SK-N-SH (cell line): Measurements from ENCODE around the gene STAG3. TPM values are rescaled to one million over a fixed set of nuclear protein-coding genes. Genes with fewer than 3 reads are reported as not detected.

ENCODE experiments used
- CTCF ChIA-PET: fragments of 300-600, 350-600 bp; formaldehyde crosslinking; extraction: SDS; loops from one replicate; lab custom pipeline; 2021; lab: Yijun Ruan, JAX
- POLR2A ChIA-PET: fragments of 350-600 bp; sonication (Branson Sonifier 250); formaldehyde crosslinking; extraction: SDS; loops from one replicate; lab custom pipeline; 2020; ENCODE audit warnings: antibody characterized with exemption, inconsistent platforms; lab: Yijun Ruan, JAX
- DNase-seq: peaks from one replicate; pipeline ENCODE4 v3.0.0; 2012
- H2AFZ ChIP-seq: fragments of 200-600 bp; sonication (generic); 2 replicates; pipeline ENCODE4 v1.8.1; 2016; ENCODE audit warnings: antibody characterized with exemption, mild to moderate bottlenecking, low read depth
- H3F3A ChIP-seq: fragments of 200-600 bp; sonication (generic); replicated peaks from 2 replicates; pipeline ENCODE3; 2016; ENCODE audit warnings: antibody characterized with exemption, mild to moderate bottlenecking; ENCODE audit not compliant: insufficient read depth
- H3K27ac ChIP-seq, 2 experiments: fragments of 200-500 bp in 1 of 2; fragments of 200-600 bp in 1 of 2; sonication (Bioruptor generic) in 1 of 2; sonication (generic), shearing (Covaris generic) in 1 of 2; 2 replicates each; pipeline versions ENCODE4 v1.5.1 to v1.6.1; 2014 to 2016; ENCODE audit warnings: low read depth in 2 of 2, inconsistent platforms in 1 of 2, low read length in 1 of 2, mild to moderate bottlenecking in 1 of 2, mixed read lengths in 1 of 2
- H3K27me3 ChIP-seq: fragments of 200-600 bp; sonication (generic), shearing (Covaris generic); 2 replicates; pipeline ENCODE4 v1.6.1; 2016; ENCODE audit warnings: mixed run types; ENCODE audit not compliant: insufficient read depth
- H3K36me3 ChIP-seq, 2 experiments: fragments of 200-500 bp in 1 of 2; fragments of 200-600 bp in 1 of 2; sonication (Bioruptor generic) in 1 of 2; sonication (generic) in 1 of 2; replicated peaks in 1 of 2; 2 replicates each; pipeline versions ENCODE3 to v1.5.1; 2014 to 2016; ENCODE audit warnings: low read length in 1 of 2, mild to moderate bottlenecking in 1 of 2; ENCODE audit not compliant: insufficient read depth in 2 of 2, control insufficient read depth in 1 of 2
- H3K4me1 ChIP-seq, 2 experiments: fragments of 200-500 bp in 1 of 2; fragments of 200-600 bp in 1 of 2; sonication (Bioruptor generic) in 1 of 2; sonication (generic), shearing (Covaris generic) in 1 of 2; 2 replicates each; pipeline versions ENCODE4 v1.5.1 to v1.6.1; 2014 to 2016; ENCODE audit warnings: low read depth in 1 of 2, low read length in 1 of 2, mixed run types in 1 of 2; ENCODE audit not compliant: insufficient read depth in 2 of 2, control insufficient read depth in 1 of 2
- H3K4me2 ChIP-seq: fragments of 200-600 bp; sonication (generic), shearing (Covaris generic); 2 replicates; pipeline ENCODE4 v1.6.1; 2017; ENCODE audit warnings: mixed run types
- H3K4me3 ChIP-seq, 2 experiments: fragments of 200-500 bp in 1 of 2; fragments of 200-600 bp in 1 of 2; sonication (Bioruptor generic) in 1 of 2; sonication (generic), shearing (Covaris generic) in 1 of 2; 2 replicates each; pipeline versions ENCODE4 v1.5.1 to v1.8.1; 2014 to 2016; ENCODE audit warnings: low read depth in 2 of 2, inconsistent platforms in 1 of 2, low read length in 1 of 2, mild to moderate bottlenecking in 1 of 2, mixed read lengths in 1 of 2, moderate library complexity in 1 of 2
- H3K79me2 ChIP-seq: fragments of 200-600 bp; sonication (generic); 2 replicates; pipeline ENCODE4 v1.8.1; 2017; ENCODE audit warnings: mild to moderate bottlenecking; ENCODE audit not compliant: insufficient read depth
- H3K9ac ChIP-seq: fragments of 200-600 bp; sonication (generic); 2 replicates; pipeline ENCODE4 v1.6.1; 2017; ENCODE audit warnings: mixed run types
- H3K9me2 ChIP-seq: fragments of 200-600 bp; sonication (generic); 2 replicates; pipeline ENCODE4 v1.6.1; 2017; ENCODE audit warnings: mixed run types
- H3K9me3 ChIP-seq: fragments of 200-600 bp; sonication (generic); 2 replicates; pipeline ENCODE4 v1.6.1; 2017; ENCODE audit warnings: mixed run types, mild to moderate bottlenecking, moderate library complexity
- H4K20me1 ChIP-seq: fragments of 200-600 bp; sonication (generic); 2 replicates; pipeline ENCODE4 v1.6.1; 2017; ENCODE audit warnings: mild to moderate bottlenecking, mixed run types; ENCODE audit not compliant: insufficient read depth
- EP300 ChIP-seq, 2 experiments: IDR thresholded peaks; 2 replicates each; pipeline versions ENCODE4 v1.4.0 to v1.6.1; 2012; ENCODE audit warnings: borderline replicate concordance in 1 of 2, low read depth in 1 of 2, low read length in 1 of 2
- GABPA ChIP-seq: IDR thresholded peaks from 2 replicates; pipeline ENCODE4 v1.4.0; 2012; ENCODE audit warnings: low read depth, mild to moderate bottlenecking
- GATA2 ChIP-seq: sonication (generic); formaldehyde crosslinking; IDR thresholded peaks from 2 replicates; pipeline ENCODE4 v1.5.0; 2020; ENCODE audit warnings: mild to moderate bottlenecking, missing genetic modification reagents
- JUND ChIP-seq: IDR thresholded peaks from 2 replicates; pipeline ENCODE4 v1.4.0; 2012
- MAX ChIP-seq: IDR thresholded peaks from 2 replicates; pipeline ENCODE4 v1.4.0; 2012; ENCODE audit warnings: low read depth
- MEF2A ChIP-seq: IDR thresholded peaks from 2 replicates; pipeline ENCODE4 v1.4.0; 2012; ENCODE audit warnings: low read depth, borderline replicate concordance
- NFIC ChIP-seq: IDR thresholded peaks from 2 replicates; pipeline ENCODE4 v1.4.0; 2012; ENCODE audit warnings: borderline replicate concordance
- NRF1 ChIP-seq: IDR thresholded peaks from 2 replicates; pipeline ENCODE4 v1.6.1; 2012; ENCODE audit warnings: low read depth, mild to moderate bottlenecking, low read length
- POLR2AphosphoS5 ChIP-seq: IDR thresholded peaks from 2 replicates; pipeline ENCODE4 v1.6.1; 2012; ENCODE audit warnings: low read depth, low read length
- RAD21 ChIP-seq: IDR thresholded peaks from 2 replicates; pipeline ENCODE4 v1.6.1; 2012; ENCODE audit warnings: mild to moderate bottlenecking, low read length
- RCOR1 ChIP-seq: fragments of 150-350 bp; IDR thresholded peaks from 2 replicates; pipeline ENCODE4 v1.6.1; 2017; ENCODE audit warnings: antibody characterized with exemption, low read length
- RFX5 ChIP-seq: IDR thresholded peaks from 2 replicates; pipeline ENCODE4 v1.6.1; 2012; ENCODE audit warnings: mild to moderate bottlenecking, improper control_type of control experiment, low read length
- SIN3A ChIP-seq: IDR thresholded peaks from 2 replicates; pipeline ENCODE4 v1.6.1; 2012; ENCODE audit warnings: low read depth, mild to moderate bottlenecking, low read length, moderate library complexity, borderline replicate concordance
- TEAD4 ChIP-seq: IDR thresholded peaks from 2 replicates; pipeline ENCODE4 v1.4.0; 2012; ENCODE audit warnings: mild to moderate bottlenecking, borderline replicate concordance; ENCODE audit not compliant: insufficient read depth
- USF1 ChIP-seq: IDR thresholded peaks from 2 replicates; pipeline ENCODE4 v1.4.0; 2012; ENCODE audit warnings: low read depth, borderline replicate concordance
- ZBTB33 ChIP-seq: IDR thresholded peaks from 2 replicates; pipeline ENCODE4 v1.4.0; 2012; ENCODE audit warnings: low read depth, borderline replicate concordance
- WGBS: methylation state at CpG from one replicate; pipeline ENCODE4 v1.1.6; 2017; ENCODE audit warnings: low lambda C conversion rate; 5-methylcytosine and 5-hydroxymethylcytosine counted together
- polyA plus RNA-seq, 3 experiments: library from polyadenylated mRNA; depleted of rRNA; stranded (reverse); fragments of >200 nt; gene quantifications; 2 replicates each; pipeline ENCODE4 v1.2.3, GENCODE V29; 2012
- TF ChIP-seq, protein P1 (sequence below): fragments of 150-350 bp; IDR thresholded peaks from 2 replicates; pipeline ENCODE4 v1.6.1; 2016; ENCODE audit warnings: mild to moderate bottlenecking, low read depth, low read length
- TF ChIP-seq, protein P2 (sequence below): IDR thresholded peaks from 2 replicates; pipeline ENCODE4; 2012

Gene STAG3
- polyA plus RNA-seq, 1 of the 3 experiments (the other 2 are of a cell fraction) = 0.10 TPM

- H3K4me2 ChIP-seq = no peak overlapping the region
- peaks cover 20% of the 10 kb centered on the region for H4K20me1 ChIP-seq
- H3F3A ChIP-seq = no peaks in the 10 kb centered on the region
- CTCF ChIA-PET = interaction anchor here (0.6 to 3.2 kb wide), 8 partner anchors 8 to 1991 kb away, joined by 3 to 16 read pairs (median 4); partner anchors contain the start of genes GAL3ST4, GPC2 and STAG3
- POLR2A ChIA-PET = interaction anchor here (4.3 kb wide), 1 partner anchor 12 kb away, joined by 25 read pairs; the partner anchor contains the start of gene LAMTOR4
- H3K4me1 ChIP-seq = peaks cover 11 to 19% of the 10 kb centered on the region in 2 experiments; a peak in 2 of 4 replicates
- H3K4me3 ChIP-seq = no peak overlapping the region
- TF ChIP-seq, protein P1, sequence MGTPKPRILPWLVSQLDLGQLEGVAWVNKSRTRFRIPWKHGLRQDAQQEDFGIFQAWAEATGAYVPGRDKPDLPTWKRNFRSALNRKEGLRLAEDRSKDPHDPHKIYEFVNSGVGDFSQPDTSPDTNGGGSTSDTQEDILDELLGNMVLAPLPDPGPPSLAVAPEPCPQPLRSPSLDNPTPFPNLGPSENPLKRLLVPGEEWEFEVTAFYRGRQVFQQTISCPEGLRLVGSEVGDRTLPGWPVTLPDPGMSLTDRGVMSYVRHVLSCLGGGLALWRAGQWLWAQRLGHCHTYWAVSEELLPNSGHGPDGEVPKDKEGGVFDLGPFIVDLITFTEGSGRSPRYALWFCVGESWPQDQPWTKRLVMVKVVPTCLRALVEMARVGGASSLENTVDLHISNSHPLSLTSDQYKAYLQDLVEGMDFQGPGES = no peak
- TF ChIP-seq MEF2A (no peak), SIN3A (no peak), GATA2 (CRISPR knock-in tag) (no peak), JUND (no peak), GABPA (no peak), USF1 (no peak), POLR2AphosphoS5 (no peak), NRF1 (no peak), EP300 (IDR thresholded peaks at IDR 0.05; ENCODE audit: borderline replicate concordance in 1 of 2, low read depth in 1 of 2, low read length in 1 of 2) (no peak), RCOR1 (no peak), ZBTB33 (no peak), NFIC (no peak), RAD21 (no peak), TEAD4 (no peak), RFX5 (no peak), MAX (no peak)
- TF ChIP-seq, protein P2, sequence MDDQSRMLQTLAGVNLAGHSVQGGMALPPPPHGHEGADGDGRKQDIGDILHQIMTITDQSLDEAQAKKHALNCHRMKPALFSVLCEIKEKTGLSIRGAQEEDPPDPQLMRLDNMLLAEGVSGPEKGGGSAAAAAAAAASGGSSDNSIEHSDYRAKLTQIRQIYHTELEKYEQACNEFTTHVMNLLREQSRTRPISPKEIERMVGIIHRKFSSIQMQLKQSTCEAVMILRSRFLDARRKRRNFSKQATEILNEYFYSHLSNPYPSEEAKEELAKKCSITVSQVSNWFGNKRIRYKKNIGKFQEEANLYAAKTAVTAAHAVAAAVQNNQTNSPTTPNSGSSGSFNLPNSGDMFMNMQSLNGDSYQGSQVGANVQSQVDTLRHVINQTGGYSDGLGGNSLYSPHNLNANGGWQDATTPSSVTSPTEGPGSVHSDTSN = no peak
- H3K27ac ChIP-seq = no peak overlapping the region
- H3K36me3 ChIP-seq = peaks cover 18 to 20% of the 10 kb centered on the region in 2 experiments
- H3K9me2 ChIP-seq = no peaks in the 10 kb centered on the region
- no peak overlapping the region for H2AFZ ChIP-seq
- DNase-seq = no peak
- H3K9ac ChIP-seq = no peak overlapping the region
- WGBS = 97% methylated on average over 15 of the region's 18 CpGs
- peaks cover 35% of the 10 kb centered on the region for H3K79me2 ChIP-seq
- H3K27me3 ChIP-seq = no peaks in the 10 kb centered on the region
- H3K9me3 ChIP-seq = no peaks in the 10 kb centered on the region
Observed at GRCh38 chr7:100160067-100160466, 17.7 kb upstream of the STAG3 start.
